Type B pancreatic cell (in vitro differentiated cells): ENCODE measurements around the gene MSI2. TPM values are rescaled to one million over a fixed set of nuclear protein-coding genes. Genes with fewer than 3 reads are reported as not detected.

Source experiments
- DNase-seq: peaks from one replicate; pipeline ENCODE4 v3.0.0; 2021; ENCODE audit warnings: mixed read lengths; ENCODE audit not compliant: unreplicated experiment; ENCODE audit errors: extremely low spot score
- H3K27ac Mint-ChIP-seq: 2 replicates; pipeline ENCODE4 v1.8.0; 2021; ENCODE audit warnings: mild to moderate bottlenecking, mixed read lengths
- H3K27me3 Mint-ChIP-seq: 2 replicates; pipeline ENCODE4 v1.8.0; 2021; ENCODE audit warnings: mixed read lengths
- H3K36me3 Mint-ChIP-seq: 2 replicates; pipeline ENCODE4 v1.8.0; 2021; ENCODE audit warnings: mixed read lengths
- H3K4me1 Mint-ChIP-seq: one replicate; pipeline ENCODE4 v1.8.0; 2021; ENCODE audit warnings: mixed read lengths; ENCODE audit not compliant: unreplicated experiment
- H3K4me3 Mint-ChIP-seq: 2 replicates; pipeline ENCODE4 v1.8.0; 2021; ENCODE audit warnings: mild to moderate bottlenecking, mixed read lengths
- H3K9me3 Mint-ChIP-seq: 2 replicates; pipeline ENCODE4 v1.8.0; 2021; ENCODE audit warnings: mixed read lengths
- CTCF ChIP-seq: fragments of 200-600 bp; sonication (generic); conservative IDR thresholded peaks from 2 replicates; pipeline ENCODE4 v1.5.0; 2021; ENCODE audit warnings: antibody characterized with exemption, mild to moderate bottlenecking
- total RNA-seq: library from RNA; stranded (reverse); gene quantifications from 2 replicates; pipeline ENCODE4 v1.2.1, GENCODE V29; 2021; ENCODE audit warnings: low replicate concordance

Gene MSI2
- total RNA-seq, 1 donor from 2014 or later: 158 TPM

GRCh38 chr17:57422574-57423164, 166.3 kb downstream of the MSI2 start:
- peaks cover 43% of the 10 kb centered on the region for H3K4me1 Mint-ChIP-seq
- H3K36me3 Mint-ChIP-seq: peaks cover 12% of the 10 kb centered on the region
- no peak for DNase-seq
- no peaks in the 10 kb centered on the region for H3K27me3 Mint-ChIP-seq
- H3K4me3 Mint-ChIP-seq: no peak overlapping the region
- no peak for TF ChIP-seq CTCF
- peaks cover 3% of the 10 kb centered on the region for H3K9me3 Mint-ChIP-seq
- no peak overlapping the region for H3K27ac Mint-ChIP-seq

GRCh38 chr17:57423541-57423940, 167.2 kb downstream of the MSI2 start:
- no peak for DNase-seq
- peaks cover 15% of the 10 kb centered on the region for H3K36me3 Mint-ChIP-seq

GRCh38 chr17:57424273-57424672, 167.9 kb downstream of the MSI2 start:
- Mint-ChIP-seq H3K36me3 (peaks cover 18% of the 10 kb centered on the region), H3K4me1 (peaks cover 37% of the 10 kb centered on the region), H3K9me3 (peaks cover 3% of the 10 kb centered on the region), H3K4me3 (no peak overlapping the region), H3K27me3 (no peaks in the 10 kb centered on the region), H3K27ac (no peak overlapping the region)
- no peak for DNase-seq
- TF ChIP-seq CTCF: no peak

More at GRCh38 chr17:57423541-57423940, 167.2 kb downstream of the MSI2 start:
- peaks cover 37% of the 10 kb centered on the region for H3K4me1 Mint-ChIP-seq
- TF ChIP-seq CTCF: no peak
- H3K4me3 Mint-ChIP-seq: no peak overlapping the region
- no peaks in the 10 kb centered on the region for H3K27me3 Mint-ChIP-seq
- no peak overlapping the region for H3K27ac Mint-ChIP-seq
- H3K9me3 Mint-ChIP-seq: peaks cover 3% of the 10 kb centered on the region

- Mint-ChIP-seq H3K27ac (no peak overlapping the region), H3K4me3 (no peak overlapping the region), H3K27me3 (no peaks in the 10 kb centered on the region), H3K36me3 (peaks cover 18% of the 10 kb centered on the region), H3K4me1 (peaks cover 37% of the 10 kb centered on the region), H3K9me3 (peaks cover 3% of the 10 kb centered on the region)
- no peak for TF ChIP-seq CTCF
- no peak for DNase-seq
Observed at GRCh38 chr17:57424777-57425188, 168.5 kb downstream of the MSI2 start.

- no peak overlapping the region for H3K27ac Mint-ChIP-seq
- TF ChIP-seq CTCF: no peak
Observed at GRCh38 chr17:57425431-57425830, 169.1 kb downstream of the MSI2 start.

More at GRCh38 chr17:57425431-57425830, 169.1 kb downstream of the MSI2 start:
- Mint-ChIP-seq H3K4me3 (no peak overlapping the region), H3K27me3 (no peaks in the 10 kb centered on the region), H3K9me3 (peaks cover 3% of the 10 kb centered on the region), H3K4me1 (peaks cover 33% of the 10 kb centered on the region), H3K36me3 (peaks cover 15% of the 10 kb centered on the region)
- no peak for DNase-seq
